Globus pallidus (tissue), 1 donor: ENCODE measurements around the gene IL17REL.
"Not testable (repeated sequence)": the region's sequence is repeated elsewhere in the genome, so short reads cannot be mapped to it uniquely, and the experiment has no call there.

Experiments used
- DNase-seq: peaks from one replicate; pipeline ENCODE4 v3.0.0-alpha.2; 2015; ENCODE audit warnings: low spot score

Gene IL17REL

DNA sequence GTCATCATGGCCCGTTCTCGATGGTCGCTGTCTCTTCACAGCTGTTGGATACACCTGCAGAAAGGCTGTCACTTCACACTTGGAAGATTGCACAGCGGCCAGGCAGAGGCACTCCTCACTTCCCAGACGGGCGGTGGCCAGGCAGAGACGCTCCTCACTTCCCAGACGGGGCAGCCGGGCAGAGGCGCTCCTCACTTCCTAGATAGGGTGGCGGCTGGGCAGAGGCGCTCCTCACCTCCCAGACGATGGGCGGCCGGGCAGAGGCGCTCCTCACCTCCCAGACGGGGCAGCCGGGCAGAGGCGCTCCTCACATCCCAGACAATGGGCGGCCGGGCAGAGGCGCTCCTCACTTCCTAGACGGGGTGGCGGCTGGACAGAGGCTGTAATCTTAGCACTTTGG is 22.7 kb downstream of the IL17REL start:
- DNase-seq: not testable (repeated sequence)

DNA sequence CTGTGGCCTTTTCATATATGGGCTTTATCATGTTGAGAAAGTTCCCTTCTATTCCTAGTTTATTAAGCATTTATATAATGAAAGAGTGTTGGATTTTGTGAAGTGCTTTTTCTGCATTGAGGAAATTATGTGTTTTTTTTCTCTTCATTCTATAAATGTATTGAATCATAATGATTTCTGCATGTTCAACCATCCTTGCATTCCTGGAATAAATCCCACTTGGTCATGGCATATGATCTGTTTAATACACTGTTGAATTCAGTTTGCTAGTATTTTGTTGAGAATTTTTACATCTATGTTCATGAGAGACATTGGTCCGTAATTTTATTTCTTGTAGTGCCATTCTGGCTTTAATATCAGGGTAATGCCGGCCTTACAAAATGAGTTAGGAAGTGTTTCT is 26.2 kb downstream of the IL17REL start:
- DNase-seq: no peak

DNA sequence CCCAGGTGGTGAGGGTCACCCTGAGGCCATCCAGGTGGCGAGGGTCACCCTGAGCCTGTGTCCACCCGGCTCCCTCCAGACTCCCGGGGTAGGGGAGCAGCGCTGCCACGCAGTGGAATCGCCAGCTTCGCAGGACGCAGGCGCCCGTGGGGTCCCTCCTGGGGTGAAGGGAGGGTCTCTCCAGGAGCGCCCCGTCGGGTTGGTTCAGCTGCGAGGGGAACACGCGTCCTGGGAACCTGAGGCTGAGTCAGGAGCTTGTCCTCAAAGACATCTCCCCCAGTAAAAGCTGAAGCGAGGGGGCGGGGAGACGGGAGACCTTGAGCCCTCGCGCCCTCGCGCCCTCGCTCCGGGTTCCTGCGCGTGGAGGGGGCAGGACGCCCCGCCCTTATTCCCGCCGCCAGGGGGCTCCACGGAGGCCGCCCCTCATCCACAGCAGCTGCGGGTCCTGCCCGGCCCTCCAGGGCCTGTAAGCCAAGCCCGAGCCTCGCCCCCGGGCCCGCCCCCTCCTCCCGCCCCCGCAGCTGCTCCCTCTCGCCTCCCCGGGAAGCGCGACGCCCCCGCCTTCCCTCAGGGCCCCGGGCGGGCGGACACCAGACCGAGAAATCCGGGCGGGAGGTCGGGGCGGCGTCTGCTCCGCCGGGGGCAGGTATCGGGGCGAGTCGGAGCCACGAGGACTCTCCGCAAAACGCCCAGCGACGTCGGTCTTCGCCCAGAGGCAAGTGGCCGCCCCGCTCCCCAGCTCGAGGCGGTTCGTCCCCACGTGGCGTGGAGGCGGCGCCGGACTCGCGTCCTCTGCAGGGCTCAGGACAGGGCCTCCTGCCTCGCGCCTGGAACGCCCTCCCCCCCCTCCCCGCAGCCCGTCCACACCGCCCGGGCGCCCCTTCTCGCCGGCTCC is 29.2 kb downstream of the IL17REL start:
- DNase-seq: no peak

DNA sequence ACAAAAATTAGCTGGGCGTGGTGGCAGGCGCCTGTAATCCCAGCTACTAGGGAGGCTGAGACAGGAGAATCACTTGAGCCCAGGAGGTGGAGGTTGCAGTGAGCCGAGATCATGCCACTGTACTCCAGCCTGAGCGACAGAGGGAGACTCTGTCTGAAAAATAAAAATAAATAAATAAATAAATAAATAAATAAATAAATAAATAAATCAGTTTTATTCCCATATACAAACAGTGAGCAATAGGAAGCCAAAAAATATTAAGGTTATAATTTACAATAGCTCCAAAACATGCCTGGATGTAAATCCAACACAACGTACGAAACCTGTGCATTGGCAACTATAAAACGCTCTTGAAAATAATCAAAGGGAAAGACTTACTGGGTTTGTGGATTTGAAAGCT is 30.8 kb downstream of the IL17REL start:
- not testable (repeated sequence) for DNase-seq

DNA sequence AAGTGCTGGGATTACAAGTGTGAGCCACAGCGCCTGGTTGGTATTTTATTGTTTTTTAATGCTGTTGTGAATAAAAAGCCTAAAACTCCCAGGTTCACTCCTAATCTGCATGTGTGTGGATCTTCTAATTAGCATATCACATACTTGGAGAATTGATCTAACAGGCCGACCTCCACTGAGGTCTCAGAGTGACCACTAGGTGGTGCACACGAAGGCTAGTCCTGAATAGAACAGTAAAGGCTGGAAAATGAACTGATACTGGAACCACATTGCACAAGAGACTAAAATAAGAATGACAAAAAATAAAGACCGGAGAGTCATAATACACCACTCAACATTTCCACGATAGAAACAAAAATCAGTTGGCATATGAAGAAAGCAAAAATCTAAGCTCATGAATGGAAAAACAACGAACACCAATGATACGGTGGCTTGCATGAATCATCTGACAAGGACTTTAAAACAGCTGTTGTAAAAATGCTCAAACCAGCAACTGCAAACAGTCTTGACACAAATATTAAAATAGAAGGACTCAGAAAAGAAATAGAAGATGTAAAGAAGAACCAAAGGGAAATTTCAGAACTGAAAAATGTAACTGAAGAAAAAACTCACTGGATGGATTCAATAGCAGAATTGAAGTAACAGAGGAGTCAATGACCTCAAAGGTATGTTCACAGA is 32.8 kb downstream of the IL17REL start:
- no peak for DNase-seq

DNA sequence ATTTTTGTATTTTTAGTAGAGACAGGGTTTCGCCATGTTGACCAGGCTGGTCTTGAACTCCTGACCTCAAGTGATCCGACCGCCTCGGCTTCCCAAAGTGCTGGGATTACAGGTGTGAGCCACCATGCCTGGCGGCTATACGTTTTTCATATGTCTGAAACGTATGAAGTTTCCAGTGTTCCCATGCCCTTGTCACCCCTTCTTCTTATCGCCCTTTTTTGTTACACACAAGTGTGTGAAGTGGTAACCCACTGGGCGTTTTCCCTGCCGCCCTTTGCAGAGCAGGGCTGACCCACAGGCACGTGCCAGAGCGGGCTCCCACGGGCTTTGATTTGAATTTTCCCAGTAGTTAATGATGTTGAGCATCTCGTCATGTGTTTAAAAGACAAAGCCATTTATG is 35.0 kb downstream of the IL17REL start:
- DNase-seq: no peak

DNA sequence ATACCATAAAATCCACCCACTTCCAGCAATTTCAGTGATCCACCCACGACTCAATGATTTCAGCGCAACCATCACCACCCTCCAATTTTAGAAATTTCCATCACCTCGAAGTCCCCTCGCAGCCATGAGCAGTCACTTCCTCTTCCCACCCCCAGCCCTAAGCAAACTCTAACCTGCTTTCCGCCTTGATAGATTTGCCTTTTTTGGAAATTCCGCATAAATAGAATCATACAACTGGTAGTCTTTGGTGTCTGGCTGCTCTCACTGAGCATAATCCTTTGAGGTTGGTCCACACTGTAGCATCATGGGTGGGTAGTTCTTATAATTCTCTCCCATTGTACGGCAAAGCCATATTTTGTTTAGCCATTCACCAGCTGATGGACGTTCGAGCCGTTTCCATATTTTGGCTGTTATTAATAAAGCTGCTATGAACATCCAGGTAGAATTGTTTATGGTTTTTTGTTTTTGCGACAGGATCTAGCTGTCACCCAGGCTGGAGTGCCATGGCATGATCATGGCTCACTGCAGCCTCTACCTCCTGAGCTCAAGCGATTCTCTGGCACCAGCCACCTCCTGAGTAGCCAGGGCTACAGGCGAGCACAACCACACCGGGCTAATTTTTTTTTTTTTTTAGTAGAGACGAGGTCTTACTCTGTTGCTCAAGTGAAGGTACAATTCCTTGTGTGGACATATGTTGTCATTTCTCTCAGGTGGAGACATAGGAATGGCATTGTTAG is 36.0 kb downstream of the IL17REL start:
- DNase-seq: no peak

DNA sequence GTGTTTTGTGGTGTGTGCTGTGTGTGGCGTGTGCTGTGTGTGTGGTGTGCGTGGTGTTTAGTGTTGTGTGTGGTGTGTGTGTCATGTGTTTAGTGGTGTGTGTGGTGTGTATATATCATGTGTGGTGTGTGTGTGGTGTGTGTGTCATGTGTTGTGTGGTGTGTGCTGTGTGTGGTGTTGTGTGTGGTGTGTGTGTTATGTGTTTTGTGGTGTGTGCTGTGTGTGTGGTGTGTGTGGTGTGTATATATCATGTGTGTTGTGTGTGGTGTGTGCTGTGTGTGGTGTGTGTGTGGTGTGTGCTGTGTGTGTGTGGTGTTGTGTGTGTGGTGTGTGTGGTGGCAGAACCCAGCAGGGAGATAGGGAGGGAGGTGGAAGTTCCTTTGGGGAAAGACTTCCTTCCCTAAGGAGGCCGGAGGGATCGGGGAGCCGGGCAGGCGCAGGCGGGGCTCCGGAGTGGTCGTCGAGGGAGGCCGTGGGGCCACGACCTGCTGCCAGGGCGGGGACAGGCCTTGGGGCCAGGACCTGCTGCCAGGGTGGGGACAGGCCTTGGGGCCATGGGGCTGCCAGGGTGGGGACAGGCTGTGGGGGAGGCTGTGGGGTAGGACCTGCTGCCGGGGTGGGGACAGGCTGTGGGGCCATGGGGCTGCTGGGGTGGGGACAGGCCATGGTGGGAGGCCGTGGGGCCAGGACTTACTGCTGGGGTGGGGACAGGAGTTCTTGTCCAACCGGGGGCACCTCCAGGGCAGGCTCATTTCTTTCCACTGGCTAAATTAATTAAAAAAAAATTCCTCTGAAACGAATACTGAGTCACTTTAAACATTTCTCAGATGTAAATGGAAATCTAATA is 36.8 kb downstream of the IL17REL start:
- no peak for DNase-seq

DNA sequence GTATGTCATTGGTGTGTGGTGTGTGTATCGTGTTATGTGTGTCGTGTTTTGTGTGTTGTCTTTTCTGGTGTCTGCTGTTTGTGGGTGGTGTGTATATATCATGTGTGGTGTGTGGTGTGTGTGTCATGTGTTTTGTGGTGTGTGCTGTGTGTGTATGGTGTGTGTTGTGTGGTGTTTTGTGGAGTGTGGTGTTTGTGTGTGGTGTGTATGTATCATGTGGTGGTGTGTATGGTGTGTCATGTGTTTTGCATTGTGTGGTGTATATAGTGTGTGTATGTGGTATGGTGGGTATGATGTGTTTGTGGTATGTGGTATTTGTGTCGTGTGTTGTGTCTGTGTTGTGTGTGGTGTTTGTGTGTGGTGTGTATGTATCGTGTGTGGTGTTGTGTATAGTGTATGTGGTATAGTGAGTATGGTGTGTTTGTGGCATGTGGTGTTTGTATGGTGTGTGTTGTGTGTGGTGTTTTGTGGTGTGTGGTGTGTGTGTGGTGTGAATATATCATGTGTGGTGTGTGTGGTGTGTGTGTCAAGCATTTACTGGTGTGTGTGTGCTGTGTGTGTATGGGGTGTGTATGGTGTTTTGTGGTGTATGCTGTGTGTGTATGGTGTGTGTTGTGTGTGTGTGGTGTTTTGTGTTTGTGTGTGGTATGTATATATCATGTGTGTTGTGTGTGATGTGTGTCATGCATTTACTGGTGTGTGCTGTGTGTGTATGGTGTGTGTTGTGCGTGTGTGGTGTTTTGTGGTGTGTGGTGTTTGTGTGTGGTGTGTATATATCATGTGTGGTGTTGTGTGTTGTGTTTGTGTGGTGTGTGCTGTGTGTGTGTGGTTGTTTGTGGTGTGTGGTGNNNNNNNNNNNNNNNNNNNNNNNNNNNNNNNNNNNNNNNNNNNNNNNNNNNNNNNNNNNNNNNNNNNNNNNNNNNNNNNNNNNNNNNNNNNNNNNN is 39.3 kb downstream of the IL17REL start:
- DNase-seq: no peak

DNA sequence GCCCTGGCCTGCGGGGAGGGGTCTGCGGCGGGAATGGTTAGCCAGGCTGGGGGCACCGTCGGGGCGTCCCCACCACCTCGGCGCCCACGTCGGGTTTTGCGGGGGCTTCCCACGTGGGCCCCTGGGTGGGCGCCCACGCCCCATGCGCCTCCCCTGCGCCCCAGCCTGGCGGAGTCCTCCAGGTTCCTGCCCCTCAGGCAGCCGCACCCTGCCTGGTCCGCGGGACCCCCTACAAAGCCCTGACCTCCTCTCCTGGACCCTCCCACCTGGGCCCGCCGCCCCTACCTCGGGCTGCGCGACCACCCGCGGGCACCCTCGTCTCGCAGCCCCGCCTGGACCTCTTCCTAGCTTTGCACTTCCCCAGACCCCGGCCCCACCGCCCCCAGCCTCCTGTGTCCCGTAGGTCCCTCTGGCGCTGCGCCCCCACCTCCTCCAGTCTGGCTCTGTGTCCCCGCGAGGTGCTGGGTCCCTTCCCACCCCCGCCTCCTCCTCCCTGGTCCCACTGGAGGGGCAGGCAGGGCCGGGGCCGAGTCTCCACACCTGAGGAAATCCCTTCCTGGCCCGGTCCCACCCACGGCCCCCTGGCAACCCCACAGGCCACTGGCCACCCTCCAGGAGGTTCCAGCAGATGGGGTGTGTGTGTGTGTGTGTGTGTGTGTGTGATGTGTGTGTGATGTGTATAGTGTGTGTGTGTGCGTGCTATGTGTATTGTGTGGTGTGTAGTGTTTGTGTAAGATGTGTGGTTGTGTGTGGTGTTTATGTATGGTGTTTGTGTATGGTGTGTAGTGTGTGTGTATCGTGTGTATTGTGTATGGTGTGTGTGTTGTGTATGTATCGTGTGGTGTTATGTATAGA is 40.2 kb downstream of the IL17REL start:
- no peak for DNase-seq

DNA sequence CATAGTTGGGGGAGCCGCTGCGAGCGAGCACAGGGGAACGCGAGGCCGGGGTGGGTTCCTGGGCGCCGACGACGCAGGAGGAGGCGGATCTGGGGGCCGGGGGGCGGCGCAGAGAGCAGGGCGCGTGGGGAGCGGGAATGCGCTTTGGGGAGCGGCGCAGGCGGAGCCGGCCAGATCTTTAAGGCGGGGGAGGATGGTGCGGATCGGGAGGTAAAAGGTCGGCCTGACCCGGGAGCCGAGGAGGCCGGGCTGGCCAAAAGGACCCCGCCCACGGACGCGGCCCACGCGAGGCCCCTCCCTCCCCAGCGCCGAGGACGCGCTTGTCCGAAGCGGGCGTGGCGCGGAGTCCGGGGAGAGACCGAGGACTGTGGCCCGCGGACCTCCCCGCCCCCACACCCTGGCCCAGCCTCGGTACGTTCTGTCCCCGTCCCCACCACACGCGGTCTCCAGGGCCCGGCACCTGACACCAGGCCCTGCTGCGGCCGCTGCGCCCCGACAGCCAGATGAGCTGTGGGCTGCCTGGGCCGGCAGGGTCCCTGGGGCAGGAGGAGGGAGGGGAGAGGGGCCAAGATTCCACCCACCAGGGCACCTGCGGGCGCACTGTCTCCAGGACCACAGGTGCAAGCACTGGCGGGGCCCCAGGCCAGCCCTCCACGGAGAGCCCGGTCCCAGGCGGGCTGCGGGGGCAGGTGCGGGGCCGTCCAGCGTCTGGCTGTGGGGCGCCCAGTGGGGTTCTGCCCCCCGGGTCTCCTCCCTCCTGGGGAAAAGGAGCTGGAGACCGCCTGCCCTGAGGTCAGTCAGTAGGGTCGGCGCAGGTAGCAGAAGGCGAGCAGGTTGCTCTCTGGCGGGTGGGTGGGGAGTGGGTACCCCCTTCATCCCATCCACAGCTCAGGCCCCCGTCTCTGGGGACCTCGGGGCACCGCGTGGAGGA is 41.1 kb downstream of the IL17REL start:
- no peak for DNase-seq

DNA sequence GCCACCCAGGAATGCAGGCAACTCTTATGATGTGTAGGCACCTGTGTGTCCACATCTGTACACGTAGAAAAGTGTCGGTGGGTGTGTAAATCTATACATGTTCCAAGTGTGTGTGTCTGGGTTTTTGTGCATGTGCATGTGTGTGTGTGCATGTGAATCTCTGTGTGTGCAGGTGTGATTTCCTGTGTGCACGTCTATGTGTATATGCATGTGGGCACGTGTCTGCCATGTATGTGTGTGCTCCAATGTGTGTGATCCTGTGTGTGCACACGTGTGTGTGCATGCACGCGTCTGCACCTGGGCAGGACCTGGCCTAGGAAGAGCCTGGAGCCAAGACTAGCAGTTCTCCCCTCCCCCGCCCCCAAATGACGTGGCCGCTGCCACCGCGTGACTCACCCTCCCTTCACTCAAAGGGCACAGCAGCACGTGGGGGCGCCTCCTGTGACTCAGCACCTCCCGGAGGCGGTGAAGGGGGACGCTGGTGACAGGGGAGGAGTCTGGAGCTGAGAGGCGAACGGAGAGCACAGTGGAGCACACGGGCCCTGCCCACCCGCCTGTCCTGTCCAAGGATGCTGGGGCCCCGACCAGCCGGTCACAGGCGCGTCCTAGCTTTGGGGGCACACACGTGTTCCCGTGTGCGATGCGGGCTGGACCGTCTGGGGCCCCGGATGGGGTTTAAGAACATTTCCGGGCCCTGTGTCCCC is 41.9 kb downstream of the IL17REL start:
- peak; percentile 89 for DNase-seq

DNA sequence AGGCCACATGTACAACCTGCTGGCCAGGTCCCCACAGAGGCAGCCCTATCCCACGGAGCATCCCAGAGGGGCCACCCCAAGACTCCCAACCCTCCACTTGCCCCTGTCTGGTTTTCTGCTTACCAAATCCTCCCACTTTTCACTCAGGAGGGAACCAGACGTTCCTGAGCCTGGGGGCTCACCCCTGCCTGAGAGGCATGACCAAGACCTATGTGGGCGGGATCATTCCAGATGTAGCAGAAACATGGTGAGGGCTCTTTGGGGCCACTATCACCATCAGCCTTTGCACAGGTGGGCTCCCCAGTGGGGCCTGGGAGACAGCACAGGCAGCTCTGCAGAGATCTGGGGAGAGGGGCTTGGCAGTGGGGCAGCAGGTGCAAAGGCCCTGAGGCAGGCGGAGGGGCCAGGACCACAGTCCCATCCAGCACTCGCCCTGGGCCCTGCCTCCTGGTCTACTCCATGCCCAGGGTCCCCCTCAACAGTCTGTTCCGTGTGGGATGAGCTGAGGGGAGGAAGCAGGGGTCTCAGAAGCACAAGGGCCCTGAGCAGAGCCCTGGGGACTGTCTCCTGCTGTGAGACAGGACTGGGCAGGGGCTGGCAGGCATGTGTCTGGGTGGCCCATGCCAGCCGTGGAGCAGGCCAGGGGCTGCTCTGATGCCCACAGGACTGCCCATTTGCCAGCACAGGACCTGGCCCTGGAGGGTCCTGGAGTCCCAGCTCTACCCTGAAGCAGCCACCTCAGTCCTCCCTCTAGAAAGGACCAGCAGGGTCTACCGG is 42.6 kb downstream of the IL17REL start:
- DNase-seq: no peak

DNA sequence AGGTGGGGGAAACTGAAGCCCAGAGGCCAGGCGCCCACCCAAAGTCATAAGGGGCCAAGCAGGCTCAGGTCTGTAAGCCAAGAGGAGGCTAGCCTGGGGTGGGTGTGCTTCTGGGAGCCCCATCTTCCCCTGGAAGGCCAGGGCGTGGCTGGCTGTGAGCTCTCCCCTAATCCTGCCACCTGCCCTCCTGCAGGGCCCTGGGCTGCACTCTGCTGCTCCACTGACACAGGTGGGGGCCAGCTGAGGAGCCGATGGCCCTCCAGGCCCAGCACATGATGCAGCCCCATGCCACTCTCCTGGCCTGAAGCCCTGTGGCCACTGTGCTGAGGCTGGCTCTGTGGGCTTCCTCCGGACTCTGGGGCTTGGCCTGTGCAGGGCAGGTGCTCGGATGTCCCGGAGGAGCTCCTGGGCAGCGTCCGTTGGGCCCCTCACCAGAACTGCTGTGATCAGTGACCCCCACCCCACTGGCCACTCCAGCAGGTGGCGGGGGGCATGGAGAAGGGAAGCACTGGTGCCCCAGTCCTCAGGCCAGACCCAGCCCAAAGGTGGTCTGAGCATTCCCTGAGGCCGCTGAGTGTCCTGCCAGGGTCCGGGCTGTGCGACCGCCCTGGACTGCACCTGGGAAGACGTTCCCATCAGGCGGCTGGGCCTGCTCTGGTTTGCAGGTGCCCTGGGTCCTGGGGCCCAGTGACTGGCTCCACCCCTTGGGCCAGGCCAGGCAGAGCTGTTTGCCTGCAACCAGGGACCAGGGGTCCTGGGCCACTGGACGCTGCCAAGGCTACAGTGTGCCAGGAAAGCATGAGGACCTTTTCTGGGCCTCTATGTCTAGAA is 43.5 kb downstream of the IL17REL start:
- DNase-seq: no peak

DNA sequence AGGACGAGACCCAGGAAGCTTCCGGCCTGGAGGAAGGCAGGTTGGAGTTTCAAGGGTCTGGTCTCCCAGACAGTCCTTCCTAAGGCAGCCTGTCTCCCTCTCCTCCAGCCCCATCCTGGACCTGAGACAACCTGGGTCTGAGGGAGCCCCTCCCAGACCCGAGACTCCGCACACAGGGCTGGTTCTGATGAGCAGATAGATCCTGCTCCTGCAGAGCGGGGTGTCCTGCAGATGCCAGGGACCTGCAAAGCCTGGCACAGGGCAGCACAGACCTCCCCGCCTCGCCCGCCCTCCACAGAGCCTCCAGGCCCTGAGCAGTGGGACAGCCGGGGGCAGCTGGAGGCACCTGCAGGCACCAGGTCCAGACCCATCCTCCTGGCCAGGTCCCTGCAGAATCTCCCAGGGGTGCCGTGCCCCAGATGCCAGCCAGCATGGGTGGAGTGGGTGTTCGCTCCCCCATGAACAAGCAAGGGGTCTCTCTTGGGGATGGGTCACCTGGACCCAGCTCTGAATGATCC is 44.2 kb downstream of the IL17REL start:
- no peak for DNase-seq

DNA sequence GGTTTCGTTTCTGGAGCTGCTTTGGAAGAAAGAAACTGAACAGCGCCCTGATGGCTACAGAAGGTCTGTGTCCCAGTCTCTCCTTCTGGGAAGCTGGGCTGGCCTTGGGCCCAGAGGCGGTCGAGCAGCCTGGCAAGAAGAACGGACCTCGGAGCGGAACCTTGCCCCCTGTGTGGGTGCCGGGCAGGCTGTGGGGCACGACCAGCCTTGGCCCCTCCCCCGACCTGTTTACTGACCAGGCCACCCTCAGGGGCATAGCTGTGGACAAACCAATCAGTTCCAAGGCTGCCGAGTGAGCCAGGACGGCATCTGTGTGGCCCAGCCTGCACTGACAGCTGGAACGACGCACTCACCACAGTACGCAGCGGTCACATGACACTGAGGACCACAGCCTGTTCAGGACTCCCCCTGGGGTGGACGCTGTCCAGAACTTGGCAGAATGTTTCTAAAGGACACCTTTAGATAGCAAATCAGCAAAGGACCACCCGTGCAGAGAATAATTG is 44.8 kb downstream of the IL17REL start:
- DNase-seq: peak; percentile 69
